ENCODE data around the gene BCAS1.

Gene BCAS1

GRCh38 chr20:53961527-53961926 is 108.9 kb downstream of the BCAS1 start:
- Histone ChIP-seq H3K27ac (ENCODE audit: extremely low read depth, low read depth, low read length) (no peak overlapping the region), H3K4me3 (ENCODE audit: low read depth, low read length) (no peak overlapping the region), H3K9me3 (ENCODE audit: control insufficient read depth, insufficient read depth, low read depth, low read length) (no peaks in the 10 kb centered on the region), H3K36me3 (ENCODE audit: control insufficient read depth in 2 of 2, insufficient read depth in 1 of 2, low read length in 2 of 2) (no peaks in the 10 kb centered on the region), H3K4me1 (ENCODE audit: control insufficient read depth, insufficient read depth, low read length) (no peaks in the 10 kb centered on the region)
- CTCF ChIA-PET = interaction anchor here (0.6 to 1.3 kb wide), 5 partner anchors 8 to 771 kb away, joined by 3 to 7 read pairs (median 3); no protein-coding TSS in a partner anchor
- POLR2A ChIA-PET = no interaction called here
- TF ChIP-seq ZSCAN16 (tag by site-specific recombination; IDR thresholded peaks at IDR 0.05) = no peak

GRCh38 chr20:53960579-53961272 is 109.7 kb downstream of the BCAS1 start:
- no peak for TF ChIP-seq ZNF558 (tag by site-specific recombination; IDR thresholded peaks at IDR 0.05)
- TF ChIP-seq ZNF248 (tag by site-specific recombination; IDR thresholded peaks at IDR 0.05) = no peak
- no peak for TF ChIP-seq ZNF132 (tag by site-specific recombination; IDR thresholded peaks at IDR 0.05; ENCODE audit: borderline replicate concordance)
- TF ChIP-seq ZNF560 (tag by site-specific recombination; IDR thresholded peaks at IDR 0.05; ENCODE audit: borderline replicate concordance) = no peak
- TF ChIP-seq ZNF140 (tag by site-specific recombination; IDR thresholded peaks at IDR 0.05) = no peak
- TF ChIP-seq ZNF639 (tag by site-specific recombination; IDR thresholded peaks at IDR 0.05) = no peak
- no peak for TF ChIP-seq ELK4 (IDR thresholded peaks at IDR 0.05; ENCODE audit: borderline replicate concordance, low read depth, low read length)
- TF ChIP-seq ZNF664 (tag by site-specific recombination; IDR thresholded peaks at IDR 0.05) = no peak
- no peak for TF ChIP-seq ZBTB44 (tag by site-specific recombination; IDR thresholded peaks at IDR 0.05)
- TF ChIP-seq ZNF692 (tag by site-specific recombination; IDR thresholded peaks at IDR 0.05) = no peak
- TF ChIP-seq ZNF670 (tag by site-specific recombination; IDR thresholded peaks at IDR 0.05; ENCODE audit: low read depth) = no peak
- no peak for TF ChIP-seq HOXC10 (CRISPR knock-in tag; IDR thresholded peaks at IDR 0.05)
- TF ChIP-seq ZNF747 (tag by site-specific recombination; IDR thresholded peaks at IDR 0.05) = no peak
- no peak for TF ChIP-seq PBX3 (CRISPR knock-in tag; IDR thresholded peaks at IDR 0.05)
- no peak for TF ChIP-seq ZNF146 (tag by site-specific recombination; IDR thresholded peaks at IDR 0.05)
- no peak for TF ChIP-seq ZNF549 (tag by site-specific recombination; IDR thresholded peaks at IDR 0.05)
- Histone ChIP-seq H3K9me3 (ENCODE audit: control insufficient read depth, insufficient read depth, low read depth, low read length) (no peaks in the 10 kb centered on the region), H3K4me1 (ENCODE audit: control insufficient read depth, insufficient read depth, low read length) (no peaks in the 10 kb centered on the region), H3K36me3 (ENCODE audit: control insufficient read depth in 2 of 2, insufficient read depth in 1 of 2, low read length in 2 of 2) (no peaks in the 10 kb centered on the region), H3K4me3 (ENCODE audit: low read depth, low read length) (no peak overlapping the region), H3K27ac (ENCODE audit: extremely low read depth, low read depth, low read length) (no peak overlapping the region)
- ChIA-PET CTCF (interaction anchor here (0.7 to 1.3 kb wide), 4 partner anchors 9 to 88 kb away, joined by 3 to 6 read pairs (median 3); no protein-coding TSS in a partner anchor), POLR2A (interaction anchor here (0.6 kb wide), 1 partner anchor 143 kb away, joined by 5 read pairs; no protein-coding TSS in a partner anchor)

Measured in HEK293 (cell line).